GM18507 (cell line): Measurements from ENCODE around the gene SMYD1.

Source experiments
- DNase-seq: peaks from one replicate; pipeline ENCODE4 v3.0.0; 2011; ENCODE audit warnings: low read depth; ENCODE audit not compliant: insufficient read length; ENCODE audit errors: extremely low spot score
- FAIRE-seq: peaks from 2 replicates; lab custom pipeline; 2011; peaks lifted over from hg19 to GRCh38; lab: Jason Lieb, UNC

Gene SMYD1

DNA sequence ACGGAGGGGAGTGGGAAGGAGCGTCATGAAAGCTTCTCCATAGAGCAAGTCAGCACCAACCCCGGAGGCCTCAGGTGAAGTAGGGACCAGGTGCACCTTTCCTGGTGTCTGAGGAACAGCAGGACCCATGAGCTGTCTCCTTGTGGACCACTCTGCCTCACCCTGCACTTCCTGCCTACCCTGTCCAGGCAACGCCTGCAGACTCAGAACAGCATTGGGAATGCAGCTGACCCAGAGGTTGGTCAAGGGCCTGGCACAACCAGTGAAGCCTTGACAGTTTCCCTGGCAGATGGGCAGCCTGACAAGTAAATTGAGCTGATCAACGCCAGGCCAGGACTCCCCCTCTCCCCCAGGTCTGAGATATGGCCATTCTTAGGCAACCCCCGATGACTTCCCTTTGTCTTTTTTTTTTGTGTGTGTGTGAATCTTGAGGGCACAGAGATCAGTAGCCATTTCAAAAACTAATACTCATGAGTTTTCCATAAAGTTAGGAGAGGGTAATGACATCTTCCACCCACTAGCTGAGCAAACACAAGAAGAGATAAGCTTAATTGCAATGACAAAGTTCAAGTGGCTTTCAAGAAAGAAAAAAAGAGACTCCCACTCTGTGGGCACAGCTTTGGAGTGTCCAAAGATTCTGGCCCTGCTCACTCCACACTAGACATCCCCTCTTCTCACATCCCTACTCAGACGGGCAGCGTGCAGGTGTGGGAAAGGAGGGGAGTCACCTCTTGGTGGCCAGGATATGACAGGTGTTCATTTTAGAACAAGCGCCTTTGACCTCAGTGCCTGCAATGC lies 63.8 kb downstream of the SMYD1 start:
- DNase-seq, result no peak
- no peak for FAIRE-seq

DNA sequence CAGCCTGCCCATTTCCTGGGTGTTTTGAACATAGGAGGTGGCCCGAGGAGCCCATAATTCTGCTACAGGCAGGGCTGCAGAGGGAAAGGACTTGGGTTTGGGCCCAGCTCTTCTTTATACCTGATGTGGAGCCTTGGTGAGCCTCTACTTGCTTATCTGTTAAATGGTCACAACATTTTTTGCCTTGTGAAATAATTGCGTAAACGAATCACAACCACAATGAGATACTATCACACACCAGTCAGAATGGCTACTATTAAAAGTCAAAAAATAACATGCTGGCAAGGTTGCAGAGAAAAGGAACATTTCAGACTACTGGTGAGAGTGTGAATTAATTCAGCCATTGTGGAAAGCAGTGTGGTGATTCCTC lies 64.4 kb downstream of the SMYD1 start:
- FAIRE-seq, result no peak

DNA sequence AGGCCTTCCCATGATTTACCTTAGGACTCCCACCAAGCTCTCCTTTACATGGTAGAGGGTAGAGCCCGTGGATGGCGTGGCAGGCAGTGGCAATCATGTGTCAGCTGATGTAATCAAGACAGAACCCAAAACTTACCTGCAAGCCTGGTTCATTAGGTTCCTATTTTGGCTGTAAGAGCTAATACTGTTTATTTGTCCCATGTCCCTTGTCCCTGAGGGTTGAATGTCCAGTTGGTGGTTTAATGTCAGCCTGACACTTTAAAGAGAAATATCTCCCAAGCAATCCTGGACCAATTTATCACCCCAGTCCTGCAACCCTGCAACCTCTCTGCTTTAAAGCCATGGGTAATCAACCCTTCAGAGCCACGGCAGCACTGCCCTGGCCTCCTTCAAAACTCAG lies 66.2 kb downstream of the SMYD1 start:
- DNase-seq (no peak), FAIRE-seq (no peak)

More for the DNA sequence above, 64.4 kb downstream of the SMYD1 start:
- DNase-seq, result no peak

DNA sequence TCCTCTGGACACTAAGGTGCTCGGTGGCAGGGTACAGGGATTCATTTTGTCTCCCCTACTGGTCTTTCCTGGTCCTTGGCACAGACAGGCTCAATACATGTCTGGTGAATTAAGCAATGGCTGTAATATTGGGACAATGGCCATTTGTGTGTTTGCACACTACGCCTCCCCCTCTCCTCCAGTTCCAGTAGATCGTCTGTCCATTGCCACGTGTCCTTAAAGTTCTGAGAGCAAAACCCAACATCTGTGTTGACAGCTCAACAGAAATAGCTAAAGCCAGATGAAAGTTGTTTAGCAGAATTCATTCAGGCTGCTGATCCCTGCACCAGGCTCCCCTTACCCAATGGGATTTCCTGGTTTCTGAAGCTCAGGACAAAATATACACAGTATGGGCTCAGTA lies 69.2 kb downstream of the SMYD1 start:
- no peak for DNase-seq
- no peak for FAIRE-seq

DNA sequence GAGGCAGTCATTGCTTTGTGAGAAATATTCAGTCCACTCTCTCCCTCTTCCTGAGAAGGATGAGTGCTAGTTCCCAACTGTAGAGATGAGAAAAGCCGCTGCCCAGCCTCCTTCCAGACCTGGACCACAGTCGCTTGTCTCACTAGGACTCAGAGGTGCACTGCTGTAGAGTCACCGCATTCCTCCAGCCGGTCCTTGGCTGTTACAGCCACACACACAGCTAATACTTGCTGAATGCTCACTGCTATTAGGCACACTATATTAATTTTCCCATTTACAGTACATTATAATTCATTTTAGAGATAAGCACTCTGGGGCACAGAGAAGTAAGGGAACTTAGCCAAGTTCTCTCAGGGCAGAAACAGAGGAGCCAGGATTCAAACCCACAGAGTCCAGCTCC lies 70.2 kb downstream of the SMYD1 start:
- no peak for DNase-seq
- no peak for FAIRE-seq

DNA sequence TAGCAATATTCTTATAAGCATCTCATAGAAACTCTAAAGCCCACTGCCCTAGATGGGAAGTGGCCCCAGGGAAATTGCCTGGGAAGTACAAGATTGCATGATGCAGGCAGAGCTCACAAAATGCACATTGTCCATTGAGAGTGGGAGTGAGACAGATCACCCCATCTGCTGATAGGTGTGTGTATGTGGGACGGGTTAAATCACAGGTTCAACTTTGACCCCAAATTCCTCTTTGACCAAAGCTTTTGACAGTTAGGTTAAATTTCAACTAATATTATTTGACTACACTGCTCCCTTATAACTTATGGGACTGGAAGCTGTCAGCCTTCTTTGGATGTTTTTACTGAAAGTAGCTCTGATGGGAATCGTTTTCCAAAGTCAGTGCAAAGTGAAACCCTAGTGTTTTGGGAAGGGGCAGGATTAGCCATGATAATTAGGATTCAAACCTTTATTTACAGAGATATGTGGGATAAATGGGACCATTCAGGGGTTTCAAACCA lies 71.6 kb downstream of the SMYD1 start:
- FAIRE-seq, result no peak

DNA sequence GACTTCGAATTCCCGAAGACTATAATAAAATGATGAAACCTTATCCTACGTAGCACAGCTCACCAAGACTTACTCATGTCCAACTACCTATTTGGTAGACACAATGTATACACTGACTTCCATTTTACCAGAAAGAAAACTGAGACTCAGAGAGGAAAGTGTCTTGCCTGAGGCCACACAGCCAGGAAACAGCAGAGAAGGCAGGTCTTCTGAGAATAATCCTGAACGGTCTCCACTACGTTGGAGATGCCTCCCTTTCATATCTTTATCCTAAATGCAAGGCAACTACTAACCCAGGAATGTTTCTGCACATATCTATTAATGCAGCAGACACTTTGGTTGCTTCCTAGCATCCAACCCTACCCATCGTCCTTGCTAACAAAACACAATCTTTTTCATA lies 72.2 kb downstream of the SMYD1 start:
- FAIRE-seq (no peak), DNase-seq (no peak)

More for the DNA sequence above, 71.6 kb downstream of the SMYD1 start:
- no peak for DNase-seq

DNA sequence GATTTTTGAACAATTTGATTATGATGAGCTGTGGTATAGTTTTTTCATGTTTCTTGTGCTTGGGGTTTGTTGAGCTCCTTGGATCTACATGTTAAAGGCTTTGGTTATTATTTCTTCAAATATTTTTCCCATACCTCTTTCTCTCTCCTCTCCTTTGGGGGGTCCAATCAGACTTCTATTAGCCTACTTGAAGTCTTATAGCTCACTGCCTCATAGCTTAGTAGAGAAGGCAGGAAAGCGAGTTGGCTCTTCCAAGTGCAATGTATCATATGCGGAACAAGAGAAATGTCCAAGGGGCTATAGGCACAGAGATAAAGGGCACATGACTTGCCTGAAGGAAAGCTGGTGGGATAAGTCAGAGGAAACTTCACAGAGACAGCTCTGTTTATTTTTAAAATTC lies 74.3 kb downstream of the SMYD1 start:
- DNase-seq, result no peak
- no peak for FAIRE-seq

DNA sequence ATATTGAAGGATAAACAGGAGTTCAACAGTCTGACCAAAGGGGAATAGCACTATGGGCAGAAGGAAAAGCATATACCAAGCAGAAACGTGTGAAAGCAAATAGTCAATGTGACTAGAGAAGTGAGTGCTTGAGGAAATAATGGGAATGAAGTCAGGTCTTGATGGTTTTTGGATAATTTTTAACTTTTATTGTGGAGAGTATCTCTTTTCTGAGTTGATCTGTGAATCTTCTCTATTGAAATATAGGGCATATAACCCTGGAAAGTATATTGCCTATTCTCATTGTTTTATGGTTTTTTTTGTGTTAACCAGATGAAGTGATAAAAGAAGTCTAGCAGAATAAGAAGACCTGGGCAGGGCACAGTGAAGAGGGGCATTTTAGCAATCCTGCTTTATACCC lies 76.6 kb downstream of the SMYD1 start:
- DNase-seq (no peak), FAIRE-seq (no peak)

DNA sequence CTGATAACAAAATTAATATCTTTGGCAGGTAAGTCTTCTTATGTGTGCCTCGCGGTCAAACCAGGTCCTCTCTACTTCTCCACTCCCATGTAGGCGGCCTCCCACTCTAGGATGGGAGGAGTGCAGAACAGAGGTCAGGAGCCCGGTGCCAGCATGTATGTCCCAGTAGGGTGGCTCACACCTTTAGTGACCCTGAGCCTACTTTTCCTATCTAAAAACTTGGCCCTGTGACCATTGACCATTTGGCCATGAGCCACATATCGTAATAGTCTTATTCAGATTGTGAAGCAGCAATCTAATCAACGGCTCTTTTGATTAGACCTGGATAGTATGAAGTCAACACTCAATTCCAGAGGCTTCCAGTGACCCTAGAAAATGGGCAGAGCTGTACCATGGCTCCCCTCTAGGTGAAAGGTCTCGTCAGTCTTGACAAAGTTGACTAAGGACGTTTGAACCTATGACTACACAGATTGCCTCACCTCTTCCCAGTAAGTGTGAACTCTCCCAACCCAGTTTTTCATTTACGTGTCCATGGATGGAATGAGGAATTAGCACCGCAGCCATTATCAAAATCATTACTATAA lies 77.4 kb downstream of the SMYD1 start:
- no peak for DNase-seq
- no peak for FAIRE-seq

DNA sequence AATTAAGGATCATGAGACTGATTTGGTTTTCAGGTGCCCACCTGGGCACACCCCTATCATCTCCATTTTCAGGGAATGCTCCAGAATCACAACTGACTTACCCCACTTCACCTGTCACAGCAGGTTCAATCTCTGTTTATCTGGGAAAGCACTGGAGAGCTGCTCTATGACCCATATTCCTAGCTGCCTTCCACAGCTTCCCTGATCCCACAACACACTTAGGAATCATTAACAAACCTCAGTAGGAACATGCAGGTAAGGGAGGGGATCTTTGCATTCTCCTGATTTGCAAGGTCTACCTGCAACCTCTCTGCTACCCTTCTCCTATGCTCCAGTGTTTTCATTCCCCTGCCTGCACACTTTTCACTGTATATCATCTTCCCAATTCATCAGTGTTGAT lies 79.0 kb downstream of the SMYD1 start:
- no peak for FAIRE-seq
- no peak for DNase-seq

DNA sequence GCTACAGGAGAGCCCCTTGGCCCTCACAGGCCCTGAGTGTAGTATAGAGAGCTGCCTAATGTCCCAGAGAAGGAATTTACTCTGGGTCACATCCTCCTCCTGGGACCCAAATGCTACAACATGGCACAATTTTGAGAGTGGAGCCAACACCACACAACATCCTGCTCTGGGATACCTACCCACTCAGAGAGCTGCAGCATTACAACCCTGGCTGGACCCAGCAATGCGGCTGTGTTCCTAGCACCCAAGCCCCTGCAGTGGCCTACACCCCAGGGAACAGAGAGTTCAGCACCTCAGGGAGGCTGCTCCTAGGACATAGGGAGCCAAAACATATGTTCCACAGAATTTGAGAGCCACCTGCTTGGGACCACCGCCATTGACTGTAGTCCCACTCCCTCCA lies 79.5 kb downstream of the SMYD1 start:
- FAIRE-seq, result no peak
- DNase-seq, result no peak

DNA sequence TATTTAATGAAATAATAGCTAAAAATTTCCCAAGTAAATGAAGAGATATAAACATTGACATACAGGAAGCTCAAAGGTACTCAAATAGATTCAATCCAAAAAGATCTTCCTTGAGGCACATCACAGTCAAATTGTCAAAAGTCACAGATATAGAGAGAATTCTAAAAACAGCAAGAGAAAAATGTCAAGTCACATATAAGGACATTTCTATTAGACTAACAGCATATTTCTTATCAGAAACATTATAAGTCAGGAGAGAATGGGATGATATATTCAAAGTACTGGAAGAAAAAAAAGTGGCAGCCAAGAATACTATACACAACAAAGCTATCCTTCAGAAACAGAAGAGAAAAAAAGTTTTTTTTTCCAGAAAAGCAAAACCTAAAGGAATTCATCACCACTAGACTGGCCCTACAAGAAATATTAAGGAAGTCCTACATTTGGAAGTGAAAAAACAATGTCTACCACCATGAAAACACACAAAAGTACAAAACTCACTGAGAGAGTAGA lies 81.4 kb downstream of the SMYD1 start:
- DNase-seq (no peak), FAIRE-seq (no peak)

DNA sequence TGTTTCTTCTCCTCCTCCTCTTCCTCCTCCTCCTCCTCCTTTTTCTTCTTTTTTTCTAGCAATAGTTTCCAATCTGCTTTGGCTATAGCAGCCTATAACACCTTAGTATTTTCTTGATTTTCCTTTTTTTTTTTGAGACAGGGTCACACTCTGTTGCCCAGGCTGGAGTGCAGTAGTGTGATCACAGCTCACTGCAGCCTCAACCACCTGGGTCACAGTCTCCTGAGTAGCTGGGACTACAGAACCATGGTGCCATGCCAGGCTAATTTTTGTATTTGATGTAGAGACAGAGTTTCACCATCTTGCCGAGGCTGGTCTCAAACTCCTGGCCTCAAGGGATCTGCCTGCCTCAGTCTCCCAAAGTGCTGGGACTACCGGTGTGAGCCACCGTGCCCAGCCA lies 91.9 kb downstream of the SMYD1 start:
- no peak for DNase-seq
- no peak for FAIRE-seq

DNA sequence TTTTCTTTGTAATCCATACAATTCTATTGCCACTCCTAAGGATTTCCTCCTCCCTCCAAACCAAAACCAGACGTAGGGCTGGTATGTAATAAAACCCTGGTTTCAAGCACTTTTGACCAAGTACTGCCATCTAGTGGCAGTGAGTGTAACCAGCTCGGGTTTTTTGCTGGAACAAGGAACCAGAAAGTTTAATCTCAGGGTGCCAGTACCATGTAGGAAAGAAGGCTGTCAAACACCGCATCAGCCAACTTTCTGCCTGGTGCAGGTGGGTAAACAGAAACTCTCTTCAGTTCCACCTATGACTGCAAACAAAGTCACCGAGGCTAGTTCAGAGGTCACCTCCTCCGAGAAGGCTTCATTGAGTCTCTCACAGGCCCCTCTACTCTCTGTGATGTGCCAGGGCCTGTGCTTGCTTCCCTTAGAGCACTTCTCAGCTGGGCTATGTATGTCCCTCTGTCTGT lies 92.4 kb downstream of the SMYD1 start:
- peak; percentile 91 for FAIRE-seq
- DNase-seq, result no peak

DNA sequence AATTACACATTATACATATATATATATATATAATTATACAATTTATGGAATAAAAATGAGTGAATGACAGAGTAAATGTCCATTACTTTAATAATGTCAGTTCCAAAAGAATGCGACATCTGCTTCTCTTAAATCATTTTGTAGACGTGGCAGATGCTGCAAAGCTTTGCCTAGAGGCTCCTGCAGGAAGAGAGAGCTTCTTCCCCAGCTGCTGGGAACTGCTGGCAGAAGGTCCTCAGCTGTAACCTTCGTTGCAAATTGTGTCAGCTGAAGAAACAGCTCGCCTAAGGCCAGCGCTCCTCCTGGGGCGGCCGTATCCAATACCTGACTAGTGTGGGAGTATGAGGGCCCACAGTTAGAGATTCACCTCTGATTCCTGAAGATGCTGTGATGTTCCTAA lies 92.9 kb downstream of the SMYD1 start:
- no peak for DNase-seq
- FAIRE-seq, result no peak

DNA sequence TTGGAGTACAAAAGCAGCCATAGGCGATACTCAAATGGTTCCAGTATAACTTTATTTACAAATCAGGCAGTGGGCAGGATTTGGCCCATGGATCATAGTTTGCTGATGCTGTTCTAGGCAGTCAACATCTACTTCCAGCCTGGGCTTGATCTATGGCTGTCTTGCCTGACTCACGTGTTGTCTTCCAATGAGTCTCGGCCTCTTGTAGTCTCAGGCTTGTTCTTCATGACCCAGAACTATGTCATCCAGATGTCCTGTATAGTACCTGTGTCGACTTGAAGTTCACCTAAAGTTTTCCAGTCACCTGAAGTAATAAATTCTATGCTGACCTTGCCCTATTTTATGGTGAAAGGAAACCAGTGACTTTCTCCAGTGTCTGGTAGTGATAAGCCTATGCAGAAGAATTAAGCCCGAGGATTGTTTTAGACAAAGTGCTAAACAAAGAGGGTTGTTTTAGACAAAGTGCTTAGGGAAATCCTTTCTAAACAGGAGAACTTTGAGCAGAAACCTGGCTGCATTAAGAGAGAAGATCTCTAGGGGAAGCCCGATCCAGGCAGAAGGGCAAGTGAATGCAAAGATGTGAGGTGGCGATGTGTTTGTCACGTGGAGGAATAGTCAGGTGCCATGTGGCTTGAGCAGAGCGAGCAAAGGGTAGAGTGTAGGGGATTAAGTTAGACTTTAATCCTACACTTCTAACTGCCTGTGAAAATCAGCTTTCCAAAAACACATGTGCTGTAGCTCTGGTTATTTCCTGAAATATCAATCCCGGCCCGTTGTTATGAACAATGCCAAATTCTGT lies 94.0 kb downstream of the SMYD1 start:
- no peak for FAIRE-seq
- DNase-seq, result no peak
